OCI-LY7 (cell line): ENCODE results near the gene APOBEC3H. TPM values are rescaled to one million over a fixed set of nuclear protein-coding genes. Genes with fewer than 3 reads are reported as not detected.
"Not testable (repeated sequence)": the region's sequence is repeated elsewhere in the genome, so short reads cannot be mapped to it uniquely, and the experiment has no call there.

ENCODE experiments used
- BruUV-seq: library from RNA; stranded (reverse); fragments of 400-500 nt; replicated peaks from 2 replicates; lab custom pipeline; 2021; lab: Mats Ljungman, UMichigan
- CTCF ChIA-PET: fragments of 300-600 bp; sonication (Branson Sonifier 250); formaldehyde crosslinking; loops from one replicate; lab custom pipeline; 2022; ENCODE audit warnings: antibody characterized with exemption; ENCODE audit not compliant: unreplicated experiment; lab: Charles Lee
- POLR2A ChIA-PET: fragments of 300-600 bp; sonication (Branson Sonifier 250); formaldehyde crosslinking; loops from one replicate; lab custom pipeline; 2022; ENCODE audit warnings: antibody characterized with exemption; lab: Charles Lee
- DNase-seq: peaks from one replicate; pipeline ENCODE4 v3.0.0-alpha.2; 2015; ENCODE audit warnings: low spot score
- H2AFZ ChIP-seq: fragments of 200-600 bp; sonication (generic), shearing (Covaris generic); 2 replicates; pipeline ENCODE4 v1.6.1; 2014; ENCODE audit warnings: mild to moderate bottlenecking, antibody characterized with exemption, low read length, moderate library complexity
- H3K27ac ChIP-seq: fragments of 200-600 bp; sonication (generic); 2 replicates; pipeline ENCODE4 v1.5.1; 2014; ENCODE audit warnings: mixed run types, low read depth, mild to moderate bottlenecking, moderate library complexity, low read length, inconsistent platforms; ENCODE audit not compliant: poor library complexity, severe bottlenecking
- H3K36me3 ChIP-seq: fragments of 200-600 bp; sonication (generic); 2 replicates; pipeline ENCODE4 v1.6.1; 2014; ENCODE audit warnings: mild to moderate bottlenecking, antibody characterized with exemption, low read length, moderate library complexity, mixed read lengths; ENCODE audit not compliant: insufficient read depth
- H3K4me1 ChIP-seq: fragments of 200-600 bp; sonication (generic); 2 replicates; pipeline ENCODE4 v1.5.1; 2014; ENCODE audit warnings: mild to moderate bottlenecking, low read length; ENCODE audit not compliant: insufficient read depth, poor library complexity, severe bottlenecking
- H3K4me2 ChIP-seq: fragments of 200-600 bp; sonication (generic); 2 replicates; pipeline ENCODE4 v1.6.1; 2014; ENCODE audit warnings: mild to moderate bottlenecking, low read length
- H3K4me3 ChIP-seq: fragments of 200-600 bp; sonication (generic); 2 replicates; pipeline ENCODE4 v1.5.1; 2014; ENCODE audit warnings: mild to moderate bottlenecking, low read depth, low read length; ENCODE audit not compliant: poor library complexity, severe bottlenecking
- H3K79me2 ChIP-seq: fragments of 200-600 bp; sonication (generic); 2 replicates; pipeline ENCODE4 v1.6.1; 2016; ENCODE audit warnings: low read depth, mild to moderate bottlenecking, low read length, moderate library complexity, mixed read lengths; ENCODE audit not compliant: insufficient read depth
- H3K9me2 ChIP-seq: fragments of 200-600 bp; sonication (generic); 2 replicates; pipeline ENCODE4 v1.6.1; 2016; ENCODE audit warnings: mild to moderate bottlenecking, low read length, mixed read lengths; ENCODE audit not compliant: insufficient read depth
- H3K9me3 ChIP-seq: fragments of 200-600 bp; sonication (generic); 2 replicates; pipeline ENCODE4 v1.6.1; 2014; ENCODE audit warnings: mild to moderate bottlenecking, mixed run types, low read length, mixed read lengths
- H4K20me1 ChIP-seq: fragments of 200-600 bp; sonication (generic); 2 replicates; pipeline ENCODE4 v1.6.1; 2014; ENCODE audit warnings: mild to moderate bottlenecking, antibody characterized with exemption, low read length, moderate library complexity, mixed read lengths; ENCODE audit not compliant: insufficient read depth
- EZH2phosphoT487 ChIP-seq: fragments of 200-600 bp; sonication (generic); IDR thresholded peaks from 2 replicates; pipeline ENCODE4 v1.6.1; 2018; ENCODE audit warnings: low read depth, borderline replicate concordance, mild to moderate bottlenecking, mixed run types, antibody characterized with exemption, low read length, moderate library complexity, mixed read lengths
- intact Hi-C: fragments of 100-400 bp; cut with micrococcal nuclease; formaldehyde crosslinking; loops from one replicate; pipeline ENCODE4 v1.10.0; 2022; ENCODE audit not compliant: unreplicated experiment
- total RNA-seq, 2 experiments: library from RNA; depleted of rRNA in 1 of 2; stranded (reverse); fragments of >200 nt in 1 of 2; shearing (Covaris generic) in 1 of 2; gene quantifications; 2 replicates each; pipeline ENCODE4 v1.2.3, GENCODE V29; 2014 to 2022
- TF ChIP-seq, protein P1 (sequence below): fragments of 200-600 bp; sonication (generic); conservative IDR thresholded peaks from 2 replicates; pipeline ENCODE4 v1.5.1; 2014; ENCODE audit warnings: mild to moderate bottlenecking, antibody characterized with exemption, low read length, moderate library complexity, mixed read lengths

Gene APOBEC3H
- total RNA-seq, 2 experiments from 2014 or later = 0.99 to 1.2 TPM

DNA sequence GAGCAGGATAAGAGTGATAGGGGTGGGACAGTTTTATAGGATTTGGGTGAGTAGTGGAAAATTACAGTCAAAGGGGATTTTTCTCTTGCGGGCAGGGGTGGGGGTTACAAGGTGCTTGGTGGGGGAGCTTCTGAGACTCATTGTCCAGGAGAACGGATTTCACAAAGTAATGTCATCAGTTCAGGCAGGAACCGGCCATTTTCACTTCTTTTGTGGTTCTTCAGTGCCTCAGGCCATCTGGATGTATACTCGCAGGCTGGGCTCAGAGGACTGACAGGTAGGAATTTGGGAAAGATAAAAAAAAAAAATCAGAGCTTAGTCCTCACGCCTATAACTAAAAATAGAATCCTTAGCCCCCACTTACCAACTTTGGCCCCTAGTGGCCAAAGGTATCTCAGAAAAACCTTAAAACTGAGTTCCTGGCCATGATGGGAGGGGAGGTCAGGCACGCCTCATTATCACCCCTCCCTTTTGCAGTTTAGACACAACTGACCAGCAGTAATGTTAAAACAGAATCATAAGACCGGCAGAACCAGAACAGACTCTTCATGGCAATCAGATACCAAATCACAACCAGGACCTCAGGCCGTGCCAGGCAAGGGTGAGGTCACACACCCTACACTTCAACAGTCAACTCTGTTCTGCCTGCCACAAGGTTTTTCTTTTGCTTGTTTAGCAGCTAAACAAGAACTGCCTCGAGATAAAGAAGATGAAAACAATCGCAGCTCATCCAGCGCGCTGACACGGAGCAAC is 28.8 kb upstream of the APOBEC3H start:
- H3K9me3 ChIP-seq = no peaks in the 10 kb centered on the region; the same call in 1 of the 2 replicates
- H3K9me2 ChIP-seq = no peaks in the 10 kb centered on the region
- peak overlapping the region; percentile 57 for H3K4me2 ChIP-seq
- peak; percentile 36 for DNase-seq
- peaks cover 4% of the 10 kb centered on the region; the same call in 1 of the 2 replicates for H3K79me2 ChIP-seq
- BruUV-seq = no TSS peak
- TF ChIP-seq EZH2phosphoT487 = no peak
- TF ChIP-seq, protein P1, sequence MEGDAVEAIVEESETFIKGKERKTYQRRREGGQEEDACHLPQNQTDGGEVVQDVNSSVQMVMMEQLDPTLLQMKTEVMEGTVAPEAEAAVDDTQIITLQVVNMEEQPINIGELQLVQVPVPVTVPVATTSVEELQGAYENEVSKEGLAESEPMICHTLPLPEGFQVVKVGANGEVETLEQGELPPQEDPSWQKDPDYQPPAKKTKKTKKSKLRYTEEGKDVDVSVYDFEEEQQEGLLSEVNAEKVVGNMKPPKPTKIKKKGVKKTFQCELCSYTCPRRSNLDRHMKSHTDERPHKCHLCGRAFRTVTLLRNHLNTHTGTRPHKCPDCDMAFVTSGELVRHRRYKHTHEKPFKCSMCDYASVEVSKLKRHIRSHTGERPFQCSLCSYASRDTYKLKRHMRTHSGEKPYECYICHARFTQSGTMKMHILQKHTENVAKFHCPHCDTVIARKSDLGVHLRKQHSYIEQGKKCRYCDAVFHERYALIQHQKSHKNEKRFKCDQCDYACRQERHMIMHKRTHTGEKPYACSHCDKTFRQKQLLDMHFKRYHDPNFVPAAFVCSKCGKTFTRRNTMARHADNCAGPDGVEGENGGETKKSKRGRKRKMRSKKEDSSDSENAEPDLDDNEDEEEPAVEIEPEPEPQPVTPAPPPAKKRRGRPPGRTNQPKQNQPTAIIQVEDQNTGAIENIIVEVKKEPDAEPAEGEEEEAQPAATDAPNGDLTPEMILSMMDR = peak; percentile 70
- H3K27ac ChIP-seq = peak overlapping the region; percentile 96
- peaks cover 93% of the 10 kb centered on the region for H3K4me1 ChIP-seq
- no peaks in the 10 kb centered on the region for H4K20me1 ChIP-seq
- POLR2A ChIA-PET = no interaction called here
- H3K36me3 ChIP-seq = peaks cover 7% of the 10 kb centered on the region; the same call in 1 of the 2 replicates
- H2AFZ ChIP-seq = peak overlapping the region; percentile 47; the same call in 1 of the 2 replicates
- intact Hi-C loops = loop anchor here (5.0 kb wide), 1 partner anchor 56 kb away; the partner anchor contains the start of gene APOBEC3C
- CTCF ChIA-PET = interaction anchor here (1.0 kb wide), 3 partner anchors 9 to 53 kb away, joined by 3 to 4 read pairs (median 3); no protein-coding TSS in a partner anchor
- peak overlapping the region; percentile 59 for H3K4me3 ChIP-seq

GRCh38 chr22:39070186-39070585 is 26.9 kb upstream of the APOBEC3H start:
- H3K9me3 ChIP-seq = no peaks in the 10 kb centered on the region; the same call in 1 of the 2 replicates
- H3K36me3 ChIP-seq = peaks cover 7% of the 10 kb centered on the region; the same call in 1 of the 2 replicates
- no peak overlapping the region for H3K4me2 ChIP-seq
- H3K4me1 ChIP-seq = peaks cover 94% of the 10 kb centered on the region
- no peak overlapping the region for H3K4me3 ChIP-seq
- no peak overlapping the region for H2AFZ ChIP-seq
- ChIA-PET POLR2A (no interaction called here), CTCF (no interaction called here)
- H3K9me2 ChIP-seq = no peaks in the 10 kb centered on the region
- H3K27ac ChIP-seq = peak overlapping the region; percentile 89
- BruUV-seq = no TSS peak
- no peaks in the 10 kb centered on the region for H4K20me1 ChIP-seq
- TF ChIP-seq, protein P1 = no peak
- no peak for TF ChIP-seq EZH2phosphoT487
- peaks cover 4% of the 10 kb centered on the region; the same call in 1 of the 2 replicates for H3K79me2 ChIP-seq
- DNase-seq = no peak
- intact Hi-C loops = no loop called here

DNA sequence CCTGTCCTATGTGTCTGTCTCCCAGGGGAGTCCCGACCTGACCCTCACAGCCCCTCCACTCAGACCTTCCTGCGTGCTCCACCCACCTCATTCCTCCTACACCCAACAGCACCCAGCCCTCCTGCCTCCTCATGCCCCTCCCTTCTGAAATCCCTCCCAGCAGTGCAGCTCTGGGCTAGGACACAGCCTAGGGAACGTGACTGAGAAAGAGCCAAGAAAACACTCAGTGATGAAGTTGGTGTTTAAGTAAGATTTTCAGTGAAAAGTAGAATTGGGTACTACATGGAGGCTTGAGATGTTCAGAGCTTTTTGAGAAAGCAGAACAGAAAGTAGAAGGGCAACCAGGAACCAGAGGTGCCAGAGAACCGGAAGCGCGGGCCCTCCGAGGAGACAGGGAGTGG is 24.5 kb upstream of the APOBEC3H start:
- DNase-seq = peak; percentile 66
- intact Hi-C loops = loop anchor here (2.0 kb wide), 1 partner anchor 42 kb away; no protein-coding TSS in a partner anchor
- Histone ChIP-seq H3K4me2 (peak overlapping the region; percentile 58), H2AFZ (peak overlapping the region; percentile 54; the same call in 1 of the 2 replicates), H3K27ac (peak overlapping the region; percentile 89), H3K4me1 (peaks cover 87% of the 10 kb centered on the region), H3K4me3 (peak overlapping the region; percentile 33)
- POLR2A ChIA-PET = interaction anchor here (0.6 to 1.0 kb wide), 2 partner anchors 39 to 203 kb away, joined by 3 to 4 read pairs; no protein-coding TSS in a partner anchor
- H3K36me3 ChIP-seq, H3K79me2 ChIP-seq, H3K9me3 ChIP-seq, H3K9me2 ChIP-seq, BruUV-seq, H4K20me1 ChIP-seq, CTCF ChIA-PET: not testable (repeated sequence)
